Effector memory CD8-positive, alpha-beta T cell (primary cell): ENCODE data around the gene LRIG1.

Source experiments
- ATAC-seq: fragments of 150-1000 bp; cut with Tn5 transposase; replicated peaks from 2 replicates; pipeline ENCODE4 v1.10.0; 2021; ENCODE audit warnings: mild to moderate bottlenecking, moderate library complexity
- DNase-seq, 3 experiments: peaks; one replicate each; pipeline ENCODE4 v3.0.0; 2021
- H3K27ac Mint-ChIP-seq, 2 donors: one replicate each; pipeline ENCODE4 v1.8.0; 2022; ENCODE audit warnings: mild to moderate bottlenecking in 2 of 2, mixed read lengths in 2 of 2, moderate library complexity in 2 of 2
- H3K27me3 Mint-ChIP-seq, 2 donors: one replicate each; pipeline ENCODE4 v1.8.0; 2022; ENCODE audit warnings: mixed read lengths in 2 of 2
- H3K36me3 Mint-ChIP-seq: one replicate; pipeline ENCODE4 v1.8.0; 2022; ENCODE audit warnings: mild to moderate bottlenecking, moderate library complexity, mixed read lengths; ENCODE audit not compliant: insufficient read depth
- H3K4me1 Mint-ChIP-seq, 2 donors: one replicate each; pipeline ENCODE4 v1.8.0; 2022; ENCODE audit warnings: low read depth in 2 of 2, mixed read lengths in 2 of 2
- H3K4me3 Mint-ChIP-seq, 2 donors: one replicate each; pipeline ENCODE4 v1.8.0; 2022; ENCODE audit warnings: mild to moderate bottlenecking in 2 of 2, mixed read lengths in 2 of 2, moderate library complexity in 2 of 2
- H3K9me3 Mint-ChIP-seq, 2 donors: one replicate each; pipeline ENCODE4 v1.8.0; 2022; ENCODE audit warnings: mixed read lengths in 2 of 2

The LRIG1 gene

GRCh38 chr3:66520724-66521123 lies 19.9 kb upstream of the LRIG1 start:
- Mint-ChIP-seq H3K4me3 (no peak overlapping the region), H3K4me1 (no peaks in the 10 kb centered on the region), H3K9me3 (no peaks in the 10 kb centered on the region), H3K27ac (no peak overlapping the region), H3K27me3 (peaks cover 22 to 29% of the 10 kb centered on the region in 2 donors), H3K36me3 (no peaks in the 10 kb centered on the region)
- ATAC-seq, result no peak
- DNase-seq, result no peak

GRCh38 chr3:66518644-66519043 lies 17.8 kb upstream of the LRIG1 start:
- Mint-ChIP-seq H3K36me3 (no peaks in the 10 kb centered on the region), H3K4me3 (no peak overlapping the region), H3K9me3 (no peaks in the 10 kb centered on the region), H3K27me3 (peaks cover 14 to 17% of the 10 kb centered on the region in 2 donors), H3K27ac (no peak overlapping the region), H3K4me1 (no peaks in the 10 kb centered on the region)
- DNase-seq, result no peak
- ATAC-seq, result no peak

GRCh38 chr3:66518126-66518525 lies 17.3 kb upstream of the LRIG1 start:
- no peak for DNase-seq
- Mint-ChIP-seq H3K36me3 (no peaks in the 10 kb centered on the region), H3K27ac (no peak overlapping the region), H3K9me3 (no peaks in the 10 kb centered on the region), H3K27me3 (peaks cover 12 to 22% of the 10 kb centered on the region in 2 donors), H3K4me1 (no peaks in the 10 kb centered on the region), H3K4me3 (no peak overlapping the region)
- ATAC-seq, result no peak

- no peak for ATAC-seq
- no peak for DNase-seq
- peaks cover 12 to 26% of the 10 kb centered on the region in 2 donors for H3K27me3 Mint-ChIP-seq
- H3K36me3 Mint-ChIP-seq, result no peaks in the 10 kb centered on the region
- no peak overlapping the region for H3K4me3 Mint-ChIP-seq
- H3K27ac Mint-ChIP-seq, result no peak overlapping the region
- no peaks in the 10 kb centered on the region for H3K9me3 Mint-ChIP-seq
- no peaks in the 10 kb centered on the region for H3K4me1 Mint-ChIP-seq
Measured at GRCh38 chr3:66517241-66517640, 16.4 kb upstream of the LRIG1 start.

- Mint-ChIP-seq H3K27me3 (peaks cover 0 to 14% of the 10 kb centered on the region in 2 donors), H3K4me1 (peaks cover 0 to 5% of the 10 kb centered on the region in 2 donors), H3K9me3 (no peaks in the 10 kb centered on the region), H3K36me3 (no peaks in the 10 kb centered on the region), H3K4me3 (no peak overlapping the region), H3K27ac (no peak overlapping the region)
- ATAC-seq, result no peak
- no peak for DNase-seq
Measured at GRCh38 chr3:66508461-66508860, 7.6 kb upstream of the LRIG1 start.

- no peak for DNase-seq
Measured at GRCh38 chr3:66507423-66508260, 6.8 kb upstream of the LRIG1 start.

GRCh38 chr3:66506154-66506553 lies 5.3 kb upstream of the LRIG1 start:
- Mint-ChIP-seq H3K4me1 (peaks cover 12 to 14% of the 10 kb centered on the region in 2 donors), H3K4me3 (no peak overlapping the region), H3K9me3 (no peaks in the 10 kb centered on the region), H3K27ac (no peak overlapping the region), H3K27me3 (no peaks in the 10 kb centered on the region), H3K36me3 (peaks cover 7% of the 10 kb centered on the region)
- DNase-seq (no peak), ATAC-seq (no peak)

More at GRCh38 chr3:66507423-66508260, 6.8 kb upstream of the LRIG1 start:
- peaks cover 5% of the 10 kb centered on the region in 2 donors for H3K4me1 Mint-ChIP-seq
- no peak overlapping the region for H3K27ac Mint-ChIP-seq
- H3K9me3 Mint-ChIP-seq, result no peaks in the 10 kb centered on the region
- H3K36me3 Mint-ChIP-seq, result no peaks in the 10 kb centered on the region
- H3K27me3 Mint-ChIP-seq, result peaks cover 0 to 8% of the 10 kb centered on the region in 2 donors
- H3K4me3 Mint-ChIP-seq, result no peak overlapping the region
- ATAC-seq, result no peak

GRCh38 chr3:66504850-66505641 lies 4.2 kb upstream of the LRIG1 start:
- no peak for ATAC-seq
- H3K27ac Mint-ChIP-seq, result no peak overlapping the region
- no peak overlapping the region for H3K4me3 Mint-ChIP-seq
- peaks cover 11% of the 10 kb centered on the region for H3K36me3 Mint-ChIP-seq
- no peak for DNase-seq
- no peaks in the 10 kb centered on the region for H3K9me3 Mint-ChIP-seq
- peaks cover 13 to 16% of the 10 kb centered on the region in 2 donors for H3K4me1 Mint-ChIP-seq
- H3K27me3 Mint-ChIP-seq, result no peaks in the 10 kb centered on the region

- DNase-seq (no peak), ATAC-seq (no peak)
- Mint-ChIP-seq H3K27me3 (no peaks in the 10 kb centered on the region), H3K36me3 (peaks cover 19% of the 10 kb centered on the region), H3K27ac (no peak overlapping the region), H3K4me3 (peak overlapping the region in 1 of 2 donors; percentile 19), H3K9me3 (no peaks in the 10 kb centered on the region), H3K4me1 (peaks cover 26 to 34% of the 10 kb centered on the region in 2 donors)
Measured at GRCh38 chr3:66502981-66503380, 2.2 kb upstream of the LRIG1 start.

- Mint-ChIP-seq H3K27ac (peak overlapping the region in 1 of 2 donors; percentile 75), H3K27me3 (no peaks in the 10 kb centered on the region)
Measured at GRCh38 chr3:66502245-66502874, 1.5 kb upstream of the LRIG1 start.

GRCh38 chr3:66501483-66502244 lies 842 bp upstream of the LRIG1 start:
- DNase-seq (no peak), ATAC-seq (no peak)
- H3K4me1 Mint-ChIP-seq, result peaks cover 35 to 39% of the 10 kb centered on the region in 2 donors
- H3K27me3 Mint-ChIP-seq, result no peaks in the 10 kb centered on the region
- H3K9me3 Mint-ChIP-seq, result no peaks in the 10 kb centered on the region
- peak overlapping the region in 1 of 2 donors; percentile 75 for H3K27ac Mint-ChIP-seq
- peaks cover 19% of the 10 kb centered on the region for H3K36me3 Mint-ChIP-seq
- peak overlapping the region; percentile 83 to 92 for H3K4me3 Mint-ChIP-seq

More at GRCh38 chr3:66502245-66502874, 1.5 kb upstream of the LRIG1 start:
- Mint-ChIP-seq H3K36me3 (peaks cover 19% of the 10 kb centered on the region), H3K4me3 (peak overlapping the region; percentile 83 to 92), H3K4me1 (peaks cover 28 to 35% of the 10 kb centered on the region in 2 donors), H3K9me3 (no peaks in the 10 kb centered on the region)
- ATAC-seq (no peak), DNase-seq (no peak)

- peaks cover 50 to 52% of the 10 kb centered on the region in 2 donors for H3K4me1 Mint-ChIP-seq
- no peaks in the 10 kb centered on the region for H3K9me3 Mint-ChIP-seq
- peak overlapping the region; percentile 47 to 60 for H3K27ac Mint-ChIP-seq
- H3K36me3 Mint-ChIP-seq, result peaks cover 19% of the 10 kb centered on the region
- peak overlapping the region; percentile 87 to 92 for H3K4me3 Mint-ChIP-seq
- H3K27me3 Mint-ChIP-seq, result no peaks in the 10 kb centered on the region
- ATAC-seq (peak; percentile 10), DNase-seq (peak; percentile 25 to 31 (median 25))
Measured at GRCh38 chr3:66499881-66500575, 794 bp downstream of the LRIG1 start.
